Glomerular endothelial cell (primary cell): Measurements from ENCODE around the gene UNKL. TPM values are rescaled to one million over a fixed set of nuclear protein-coding genes. Genes with fewer than 3 reads are reported as not detected.

Experiments
- DNase-seq: peaks from one replicate; pipeline ENCODE4 v3.0.0-alpha.2; 2011; ENCODE audit warnings: low read depth, low spot score; ENCODE audit errors: extremely low read depth
- total RNA-seq: library from RNA; depleted of rRNA; stranded (reverse); fragments of >200 nt; gene quantifications from 2 replicates; pipeline ENCODE4 v1.2.3, GENCODE V29; 2015

The UNKL gene
- total RNA-seq, 1 donor from 2014 or later, result 27.3 TPM

GRCh38 chr16:1379304-1380076 is 35.0 kb downstream of the UNKL start:
- no peak for DNase-seq

GRCh38 chr16:1378804-1379303 is 35.6 kb downstream of the UNKL start:
- DNase-seq, result no peak

- no peak for DNase-seq
These were observed 36.3 kb downstream of the UNKL start for GRCh38 chr16:1378087-1378803.

GRCh38 chr16:1377406-1378010 is 37.0 kb downstream of the UNKL start:
- DNase-seq, result no peak

GRCh38 chr16:1375741-1376410 is 38.6 kb downstream of the UNKL start:
- DNase-seq, result no peak

- no peak for DNase-seq
These were observed 39.2 kb downstream of the UNKL start for GRCh38 chr16:1375298-1375640.

- DNase-seq, result no peak
These were observed 39.8 kb downstream of the UNKL start for GRCh38 chr16:1374418-1375297.

GRCh38 chr16:1372292-1372950 is 42.1 kb downstream of the UNKL start:
- DNase-seq, result no peak

- DNase-seq, result no peak
These were observed 43.2 kb downstream of the UNKL start for GRCh38 chr16:1371054-1371978.

GRCh38 chr16:1367486-1368174 is 46.9 kb downstream of the UNKL start:
- DNase-seq, result no peak

- DNase-seq, result no peak
These were observed 47.7 kb downstream of the UNKL start for GRCh38 chr16:1366712-1367299.

- no peak for DNase-seq
These were observed 48.3 kb downstream of the UNKL start for GRCh38 chr16:1366060-1366711.

GRCh38 chr16:1364510-1364909 is 50.0 kb downstream of the UNKL start:
- no peak for DNase-seq

GRCh38 chr16:1363501-1364041 is 50.9 kb downstream of the UNKL start:
- no peak for DNase-seq

GRCh38 chr16:1362807-1363206 is 51.7 kb downstream of the UNKL start:
- DNase-seq, result no peak

GRCh38 chr16:1361685-1362360 is 52.7 kb downstream of the UNKL start:
- no peak for DNase-seq
